Activated T-helper 1 cell treated with anti-CD3 and anti-CD28 coated beads, Interleukin-2, amount 50 U/mL, for 16 hours (primary cell): Measurements from ENCODE around the gene GPR32.
"Not testable (repeated sequence)": the region's sequence is repeated elsewhere in the genome, so short reads cannot be mapped to it uniquely, and the experiment has no call there.

ENCODE experiments used
- DNase-seq, 2 donors: peaks; one replicate each; pipeline ENCODE4 v3.0.0-alpha.2; 2020; ENCODE audit warnings: low read depth in 1 of 2, low spot score in 1 of 2

Gene GPR32

DNA sequence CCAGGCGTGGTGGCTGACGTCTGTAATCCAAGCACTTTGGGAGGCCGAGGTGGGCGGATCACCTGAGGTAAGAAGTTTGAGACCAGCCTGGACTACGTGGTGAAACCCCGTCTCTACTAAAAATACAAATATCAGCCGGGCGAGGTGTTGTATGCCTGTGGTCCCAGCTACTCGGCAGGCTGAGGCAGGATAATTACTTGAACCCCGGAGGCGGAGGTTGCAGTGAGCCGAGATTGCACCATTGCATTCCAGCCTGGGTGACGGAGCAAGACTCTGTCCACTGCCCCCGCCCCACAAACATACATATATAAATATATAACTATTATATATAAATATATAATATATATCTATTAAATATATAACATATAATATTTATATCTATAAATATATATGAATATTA is 23.1 kb upstream of the GPR32 start:
- not testable (repeated sequence) for DNase-seq

DNA sequence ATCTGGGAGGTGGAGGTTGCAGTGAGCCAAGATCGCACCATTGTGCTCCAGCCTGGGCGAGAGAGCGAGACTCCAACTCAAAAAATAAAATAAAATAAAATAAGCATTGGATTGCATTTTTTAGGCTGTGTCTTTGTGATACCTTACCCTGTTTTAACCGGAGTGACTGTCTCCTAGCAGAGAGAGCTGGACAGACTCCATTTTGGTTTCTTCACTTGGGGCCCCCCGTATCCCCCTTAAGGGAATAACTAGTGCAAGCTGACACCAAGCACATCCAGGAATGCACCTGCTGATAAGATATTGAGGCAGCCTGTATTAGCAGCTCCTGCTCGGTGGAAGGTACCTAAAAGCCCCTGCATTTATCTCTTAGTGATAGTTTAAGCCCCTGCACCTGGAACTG is 20.8 kb upstream of the GPR32 start:
- no peak for DNase-seq

DNA sequence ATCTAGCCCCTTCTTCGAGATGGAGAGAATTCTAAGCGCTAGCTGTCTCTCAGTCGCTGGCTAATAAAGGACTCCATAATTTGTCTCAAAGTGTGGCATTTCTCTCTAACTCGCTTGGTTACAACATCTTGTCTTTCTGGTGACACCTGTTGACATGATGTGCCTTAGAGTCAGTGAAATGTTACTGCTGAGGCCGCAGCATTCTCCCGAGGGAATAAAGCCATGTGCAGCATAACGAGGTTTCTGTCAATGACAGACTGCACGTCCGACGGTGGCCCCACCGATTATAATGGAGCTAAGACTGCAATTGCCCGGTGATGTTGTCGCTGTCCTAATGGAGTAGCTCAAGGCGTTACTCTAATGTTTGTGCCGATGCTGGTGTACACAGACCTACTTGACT is 20.3 kb upstream of the GPR32 start:
- DNase-seq, result no peak

DNA sequence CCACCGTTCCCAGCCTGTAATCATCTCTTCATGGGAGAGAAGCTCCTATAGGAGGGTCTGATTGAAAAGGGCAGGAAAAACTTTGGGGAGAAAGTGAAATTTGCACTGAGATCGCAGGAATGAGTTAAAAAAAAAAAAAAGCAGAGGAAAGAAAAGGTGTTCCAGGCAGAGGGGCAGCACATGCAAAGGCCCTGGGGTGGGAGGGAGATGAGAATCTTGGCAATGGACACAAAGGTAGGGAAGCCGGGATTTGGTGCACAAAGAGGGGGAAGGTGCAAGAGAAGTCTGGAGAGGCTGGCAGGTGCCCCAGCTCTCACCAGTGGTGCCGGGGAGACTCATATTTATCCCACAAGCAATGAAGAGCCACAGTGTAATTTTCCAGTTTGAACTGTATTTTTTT is 16.4 kb upstream of the GPR32 start:
- DNase-seq, result no peak

DNA sequence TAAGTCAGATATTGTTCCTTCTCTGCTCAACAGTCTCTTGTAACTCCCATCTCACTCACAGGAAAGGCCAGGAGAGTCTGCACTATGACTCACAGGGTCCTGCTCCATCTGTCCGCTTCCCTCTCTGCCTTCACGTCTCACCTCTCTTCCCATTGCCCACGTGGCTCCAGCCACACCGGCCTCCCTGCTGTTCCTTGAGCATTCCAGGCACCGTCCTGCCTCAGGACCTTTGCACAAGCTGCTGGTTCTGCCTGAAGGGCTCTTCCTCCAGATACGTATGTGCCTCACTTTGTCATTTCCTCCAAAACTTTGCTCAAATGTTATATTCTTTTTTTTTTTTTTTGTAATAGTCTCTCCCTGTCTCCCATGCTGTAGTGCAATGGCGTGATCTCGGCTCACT is 14.0 kb upstream of the GPR32 start:
- DNase-seq, result not testable (repeated sequence)

DNA sequence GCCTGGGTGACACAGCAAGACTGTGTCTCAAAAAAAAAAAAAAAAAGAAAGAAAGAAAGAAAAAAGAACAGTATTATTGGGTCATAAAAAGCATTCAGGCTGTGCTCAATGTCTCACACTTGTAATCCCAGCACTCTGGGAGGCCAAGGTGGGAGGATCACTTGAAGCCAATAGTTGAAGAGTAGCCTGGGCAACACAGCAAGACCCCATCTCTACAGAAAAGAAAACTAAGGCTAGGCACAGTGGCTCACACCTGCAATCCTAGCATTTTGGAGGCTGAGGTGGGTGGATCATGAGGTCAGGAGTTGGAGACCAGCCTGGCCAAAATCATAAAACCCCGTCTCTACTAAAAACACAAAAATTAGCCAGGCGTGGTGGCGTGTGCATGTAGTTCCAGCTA is 12.6 kb upstream of the GPR32 start:
- not testable (repeated sequence) for DNase-seq

DNA sequence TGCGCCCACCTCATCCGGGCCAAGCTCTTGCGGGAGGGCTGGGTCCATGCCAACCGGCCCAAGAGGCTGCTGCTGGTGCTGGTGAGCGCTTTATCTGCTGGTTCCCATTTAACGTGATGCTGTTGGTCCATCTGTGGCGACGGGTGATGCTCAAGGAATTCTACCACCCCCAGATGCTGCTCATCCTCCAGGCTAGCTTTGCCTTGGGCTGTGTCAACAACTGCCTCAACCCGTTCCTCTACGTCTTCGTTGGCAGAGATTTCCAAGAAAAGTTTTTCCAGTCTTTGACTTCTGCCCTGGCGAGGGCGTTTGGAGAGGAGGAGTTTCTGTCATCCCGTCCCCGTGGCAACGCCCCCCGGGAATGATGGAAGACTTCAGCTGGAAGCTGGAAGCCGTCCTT is 11.2 kb upstream of the GPR32 start:
- DNase-seq, result not testable (repeated sequence)

DNA sequence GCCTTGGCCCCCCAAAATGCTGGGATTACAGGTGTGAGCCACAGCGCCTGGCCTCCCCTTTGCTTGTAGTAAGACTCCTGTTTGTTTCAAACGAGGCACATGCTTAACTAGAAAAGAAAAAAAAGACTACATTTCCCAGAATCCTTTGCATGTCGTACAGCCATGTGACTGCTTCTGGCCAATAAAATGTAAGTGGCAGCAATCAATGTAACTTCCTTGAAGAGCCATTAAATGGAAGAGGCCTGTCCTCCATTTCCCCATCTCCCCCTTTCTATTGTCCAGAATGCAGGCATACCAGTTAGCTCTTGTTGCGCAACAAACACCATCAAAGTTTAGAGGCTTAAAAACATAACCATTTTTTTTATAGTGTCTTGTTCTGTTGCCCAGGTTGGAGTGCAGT is 10.4 kb upstream of the GPR32 start:
- no peak for DNase-seq

DNA sequence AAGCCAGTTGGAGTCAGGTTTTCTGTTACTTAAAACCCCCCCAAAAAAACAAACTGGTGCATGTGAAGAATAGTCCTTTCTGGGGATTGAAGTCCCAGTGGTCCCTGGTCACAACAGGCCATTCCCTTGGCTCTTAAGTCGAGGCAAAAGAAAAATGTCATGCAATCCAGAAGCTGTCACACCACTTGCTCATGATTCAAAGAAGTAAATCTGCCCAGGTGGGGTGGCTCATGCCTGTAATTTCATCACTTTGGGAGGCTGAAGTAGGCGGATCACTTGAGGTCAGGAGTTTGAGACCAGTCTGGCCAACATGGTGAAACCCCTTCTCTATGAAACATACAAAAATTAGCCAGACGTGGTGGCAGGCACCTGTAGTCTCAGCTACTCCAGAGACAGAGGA is 8.8 kb upstream of the GPR32 start:
- DNase-seq, result not testable (repeated sequence)

DNA sequence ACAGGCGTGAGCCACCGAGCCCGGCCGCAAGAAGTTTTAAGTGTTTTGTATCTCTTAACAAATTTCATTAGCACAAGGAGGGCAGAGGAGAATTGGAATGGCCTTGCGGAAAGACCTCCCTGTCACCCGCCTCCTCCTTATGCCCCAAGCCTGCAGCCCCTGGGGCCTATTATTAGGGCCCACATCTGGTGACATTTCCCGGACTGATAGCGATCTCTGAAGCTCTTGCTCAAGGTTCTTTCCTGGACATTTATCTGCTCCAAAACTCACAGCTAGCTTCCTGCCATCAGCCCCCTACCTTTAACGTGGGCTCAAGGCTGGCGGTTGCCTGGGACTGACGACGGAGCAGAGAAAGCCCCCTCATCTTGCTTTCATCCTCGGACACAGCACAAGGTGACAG is 6.7 kb upstream of the GPR32 start:
- DNase-seq, result not testable (repeated sequence)

DNA sequence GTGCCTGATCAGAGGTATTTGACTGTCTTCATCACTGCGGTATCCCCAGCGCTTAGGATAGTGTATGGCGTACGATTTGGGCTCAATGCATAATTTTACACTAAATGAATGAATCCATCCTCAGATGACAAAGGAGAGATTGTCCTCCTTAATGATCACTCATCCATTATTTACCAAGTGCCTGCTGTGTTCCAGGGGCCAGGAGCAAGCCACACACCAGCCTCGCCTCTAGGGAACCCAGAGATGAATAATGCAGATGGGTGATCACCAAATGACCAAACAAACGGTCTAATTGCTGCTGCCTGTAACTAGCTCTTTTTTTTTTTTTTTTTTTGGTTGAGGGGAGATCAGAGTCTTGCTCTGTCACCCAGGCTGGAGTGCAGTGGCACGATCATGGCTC is 5.9 kb upstream of the GPR32 start:
- DNase-seq, result no peak

DNA sequence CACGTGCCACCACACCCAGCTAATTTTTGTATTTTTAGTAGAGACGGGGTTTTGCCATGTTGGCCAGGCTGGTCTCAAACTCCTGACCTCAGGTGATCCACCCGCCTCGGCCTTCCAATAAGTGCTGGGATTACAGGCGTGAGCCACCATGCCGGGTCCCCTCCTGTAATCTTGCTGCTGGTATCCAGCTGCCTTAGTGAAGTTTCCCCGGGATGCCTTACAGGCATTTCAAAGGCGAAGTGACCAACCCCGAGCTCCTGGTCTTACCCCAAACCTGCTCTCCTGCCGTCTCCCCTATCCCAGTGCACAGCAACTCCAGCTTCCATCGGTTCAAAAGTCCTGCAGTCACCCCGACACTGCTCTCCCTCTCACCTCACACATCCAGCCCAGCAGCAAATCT is 3.5 kb upstream of the GPR32 start:
- not testable (repeated sequence) for DNase-seq

DNA sequence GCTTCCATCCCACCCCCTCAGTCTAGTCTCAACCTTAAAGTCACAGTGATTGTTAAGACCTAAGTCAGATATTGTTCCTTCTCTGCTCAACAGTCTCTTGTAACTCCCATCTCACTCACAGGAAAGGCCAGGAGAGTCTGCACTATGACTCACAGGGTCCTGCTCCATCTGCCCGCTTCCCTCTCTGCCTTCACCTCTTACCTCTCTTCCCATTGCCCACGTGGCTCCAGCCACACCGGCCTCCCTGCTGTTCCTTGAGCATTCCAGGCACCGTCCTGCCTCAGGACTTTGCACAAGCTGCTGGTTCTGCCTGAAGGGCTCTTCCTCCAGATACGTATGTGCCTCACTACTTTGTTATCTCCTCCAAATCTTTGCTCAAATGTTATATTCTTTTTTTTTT is 3.0 kb upstream of the GPR32 start:
- DNase-seq, result not testable (repeated sequence)

DNA sequence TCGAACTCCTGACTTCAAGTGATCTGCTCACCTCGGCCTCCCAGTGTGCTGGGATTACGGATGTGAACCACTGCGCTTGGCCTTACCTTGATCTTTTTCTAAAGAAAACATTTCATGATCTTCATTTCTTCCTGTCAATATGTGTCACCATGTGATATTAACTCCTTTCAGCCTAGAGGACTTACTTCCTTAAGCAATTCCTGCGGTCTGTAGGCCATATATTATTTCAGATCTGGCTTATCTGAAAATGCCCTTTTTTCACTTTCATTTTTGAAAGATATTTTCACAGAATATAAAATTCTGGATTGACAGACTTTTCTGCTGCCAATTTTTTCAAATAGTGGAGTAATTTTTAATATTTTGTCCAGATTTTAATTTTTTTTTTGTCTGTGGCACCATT is 2.0 kb upstream of the GPR32 start:
- DNase-seq, result no peak

DNA sequence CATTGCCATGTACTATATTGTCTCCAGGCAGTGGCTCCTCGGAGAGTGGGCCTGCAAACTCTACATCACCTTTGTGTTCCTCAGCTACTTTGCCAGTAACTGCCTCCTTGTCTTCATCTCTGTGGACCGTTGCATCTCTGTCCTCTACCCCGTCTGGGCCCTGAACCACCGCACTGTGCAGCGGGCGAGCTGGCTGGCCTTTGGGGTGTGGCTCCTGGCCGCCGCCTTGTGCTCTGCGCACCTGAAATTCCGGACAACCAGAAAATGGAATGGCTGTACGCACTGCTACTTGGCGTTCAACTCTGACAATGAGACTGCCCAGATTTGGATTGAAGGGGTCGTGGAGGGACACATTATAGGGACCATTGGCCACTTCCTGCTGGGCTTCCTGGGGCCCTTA is 624 bp downstream of the GPR32 start:
- no peak for DNase-seq

DNA sequence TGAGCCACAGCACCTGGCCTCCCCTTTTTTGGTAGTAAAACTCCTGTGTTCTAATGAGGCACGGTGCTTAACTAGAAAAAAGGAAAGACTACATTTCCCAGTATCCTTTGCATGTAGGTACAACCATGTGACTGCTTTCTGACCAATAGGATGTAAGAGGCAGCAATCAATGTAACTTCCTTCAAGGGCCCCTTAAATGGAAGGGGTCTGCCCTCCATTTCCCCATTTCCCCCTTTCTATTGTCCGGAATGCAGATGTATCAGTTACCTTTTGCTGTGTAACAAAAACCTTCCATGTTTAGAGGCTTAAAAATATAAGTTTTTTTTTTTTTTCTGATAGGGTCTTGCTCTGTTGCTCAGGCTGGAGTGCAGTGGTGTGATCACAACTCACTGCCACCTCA is 2.2 kb downstream of the GPR32 start:
- no peak for DNase-seq

DNA sequence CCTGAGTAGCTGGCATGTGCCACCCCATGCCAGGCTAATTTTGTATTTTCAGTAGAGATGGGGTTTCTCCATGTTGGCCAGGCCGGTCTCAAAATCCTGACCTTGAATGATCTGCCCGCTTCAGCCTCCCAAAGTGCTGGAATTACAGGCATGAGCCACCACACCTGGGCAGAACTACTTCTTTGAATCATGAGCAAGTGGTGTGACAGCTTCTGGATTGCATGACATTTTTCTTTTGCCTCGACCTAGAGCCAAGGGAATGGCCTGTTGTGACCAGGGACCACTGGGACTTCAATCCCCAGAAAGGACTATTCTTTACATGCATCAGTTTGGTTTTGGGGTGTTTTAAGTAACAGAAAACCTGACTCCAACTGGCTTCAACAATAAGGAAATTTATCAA is 2.6 kb downstream of the GPR32 start:
- not testable (repeated sequence) for DNase-seq

DNA sequence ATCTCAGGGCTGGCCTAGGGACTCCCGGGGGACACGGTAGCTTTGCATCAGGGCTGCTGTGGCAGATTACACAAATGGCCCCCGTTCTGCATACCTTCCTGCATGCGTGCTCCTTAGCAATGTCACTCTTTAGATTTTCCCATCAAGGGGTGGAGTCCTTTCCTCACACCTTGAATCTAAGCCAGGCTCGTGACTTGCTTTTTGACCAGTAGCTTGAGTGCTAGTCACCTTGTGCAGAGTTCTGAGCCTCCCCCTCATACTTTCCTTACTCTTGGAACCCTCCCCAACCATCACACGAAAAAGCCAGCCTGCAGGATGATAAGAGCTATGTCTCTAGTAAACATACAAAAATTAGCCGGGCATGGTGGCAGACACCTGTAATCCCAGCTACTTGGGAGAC is 3.2 kb downstream of the GPR32 start:
- DNase-seq, result not testable (repeated sequence)

DNA sequence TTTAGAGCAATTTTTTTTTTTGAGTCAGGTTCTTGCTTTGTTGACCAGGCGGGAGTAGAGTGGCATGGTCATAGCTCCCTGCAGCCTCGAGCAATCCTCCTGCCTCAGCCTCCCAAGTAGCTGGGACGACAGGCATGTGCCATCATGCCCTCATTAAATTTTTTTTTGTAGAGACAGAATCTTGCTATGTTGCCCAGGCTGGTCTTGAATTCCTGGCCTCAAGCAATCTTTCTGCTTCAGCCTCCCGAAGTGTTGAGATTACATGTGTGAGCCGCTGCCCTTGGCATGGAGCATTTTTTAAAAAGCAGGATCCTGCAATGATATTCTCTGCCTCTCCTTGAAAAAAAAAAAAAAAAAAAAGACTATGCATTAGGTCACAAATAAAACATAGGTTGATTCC is 5.9 kb downstream of the GPR32 start:
- no peak for DNase-seq

DNA sequence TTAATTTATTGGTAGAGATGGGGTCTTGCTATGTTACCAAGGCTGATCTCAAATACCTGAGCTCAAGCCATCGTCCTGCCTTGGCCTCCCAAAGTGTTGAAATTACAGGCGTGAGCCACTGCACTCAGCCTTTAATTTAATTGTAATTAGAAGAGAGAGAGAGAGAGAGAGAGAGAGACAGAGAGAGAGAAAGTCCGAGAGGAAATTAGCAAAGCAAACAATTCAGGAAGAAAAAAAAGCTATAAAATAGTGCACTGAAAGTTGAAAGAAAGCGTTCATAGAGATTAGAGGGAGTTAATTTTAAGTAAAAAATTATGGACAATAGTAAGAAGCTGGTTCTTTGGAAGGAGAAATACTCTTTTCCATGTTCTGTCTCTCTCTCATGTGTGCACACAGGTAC is 7.0 kb downstream of the GPR32 start:
- no peak for DNase-seq

DNA sequence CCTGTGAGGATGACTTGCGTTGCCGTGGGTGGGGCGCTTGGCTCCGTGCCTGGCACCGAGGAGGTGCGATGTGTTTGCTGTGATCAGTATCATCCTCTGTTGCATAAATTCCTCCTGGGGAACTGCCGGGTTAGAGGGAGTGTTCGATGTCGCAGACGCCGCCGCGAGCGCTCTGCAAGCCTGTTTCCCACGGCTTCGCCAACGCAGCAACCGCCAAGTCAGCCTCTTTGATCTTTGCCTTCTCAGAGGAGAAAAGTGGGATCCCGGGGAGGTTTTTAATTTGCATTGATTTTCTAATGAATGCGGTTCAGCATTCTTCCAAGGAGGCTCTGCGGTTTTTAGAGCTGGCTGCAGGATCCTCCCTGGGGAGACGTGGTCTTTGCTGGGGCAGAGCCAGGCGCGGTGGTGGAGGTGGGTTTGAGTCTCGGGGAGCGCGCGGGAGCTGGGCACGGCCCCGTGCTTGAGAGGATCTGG is 7.6 kb downstream of the GPR32 start:
- no peak for DNase-seq

DNA sequence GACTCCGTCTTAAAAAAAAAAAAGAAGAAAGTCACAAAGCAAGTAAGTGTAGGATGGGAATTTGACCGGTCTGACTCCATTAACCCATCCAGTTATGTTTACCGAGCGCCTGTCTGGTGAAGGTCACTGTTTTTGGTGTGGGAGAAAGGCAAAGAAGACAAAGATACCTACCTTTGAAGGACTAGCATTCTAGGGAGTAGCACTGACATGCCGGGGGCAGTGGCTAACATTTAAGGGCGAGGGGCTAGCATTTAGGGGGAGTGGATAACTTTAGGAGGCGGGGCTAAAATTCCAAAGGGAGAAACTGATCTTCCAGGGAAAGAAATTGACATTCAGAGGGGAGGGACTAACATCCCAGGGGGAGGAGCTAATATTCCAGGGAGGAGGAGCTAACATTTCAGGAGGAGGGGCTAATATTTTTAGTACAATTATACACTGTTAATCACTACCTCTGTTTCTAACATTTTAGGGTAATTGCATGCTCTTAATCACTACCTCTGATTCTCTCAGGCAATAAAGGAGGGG is 8.7 kb downstream of the GPR32 start:
- no peak for DNase-seq

DNA sequence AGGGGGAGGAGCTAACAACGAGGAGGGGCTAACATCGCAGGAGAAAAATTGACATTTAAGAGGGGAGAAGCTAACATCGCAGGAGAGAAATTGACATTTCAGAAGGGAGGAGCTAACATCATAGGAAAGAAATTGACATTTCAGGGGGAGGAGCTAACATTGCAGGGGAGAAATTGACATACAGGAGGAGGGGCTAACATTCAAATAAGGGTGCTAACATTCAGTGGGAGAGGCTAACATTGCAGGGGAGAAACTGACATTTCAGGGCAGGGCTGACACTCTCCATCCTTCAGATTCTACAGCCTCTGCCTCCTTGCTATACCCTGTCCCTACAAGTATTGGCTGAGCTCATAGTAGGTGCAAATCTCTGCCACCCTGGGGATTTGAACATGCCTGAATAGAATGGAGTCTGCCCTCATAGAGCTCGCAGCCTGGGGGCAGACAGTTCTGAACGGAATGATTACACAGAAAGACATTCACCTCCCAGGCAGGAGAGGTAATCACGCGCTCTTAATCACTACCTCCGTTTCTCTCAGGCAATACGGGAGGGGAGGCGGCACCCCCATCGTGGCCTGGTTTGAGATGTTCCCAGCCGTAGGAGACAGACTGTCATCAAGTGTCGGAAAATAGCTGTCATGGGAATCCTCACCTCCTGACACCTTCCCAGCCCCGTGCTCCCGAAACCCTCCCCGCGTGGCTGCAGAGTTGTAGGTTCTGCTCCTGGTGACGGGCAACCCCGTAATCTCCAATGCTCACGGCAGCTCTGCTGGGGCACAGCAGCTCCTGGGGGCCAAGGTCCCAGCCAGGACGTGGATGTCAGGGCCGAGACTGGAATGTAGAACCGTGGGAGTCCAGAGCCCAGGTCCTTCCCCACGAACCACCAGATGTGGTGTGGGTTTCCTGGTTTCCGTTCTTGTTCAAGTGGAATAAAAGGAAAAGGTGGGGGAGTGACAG is 9.5 kb downstream of the GPR32 start:
- no peak for DNase-seq
